Fibroblast of lung (primary cell): ENCODE results near the gene RPH3AL. TPM values are rescaled to one million over a fixed set of nuclear protein-coding genes. Genes with fewer than 3 reads are reported as not detected.

Experiments used
- DNase-seq, 2 donors: peaks; one replicate each; pipeline versions ENCODE4 v3.0.0 to v3.0.0-alpha.2; 2010; ENCODE audit warnings: low read depth in 2 of 2
- H2AFZ ChIP-seq: 2 replicates; pipeline ENCODE4 v1.5.1; 2012; ENCODE audit warnings: low read length, control low read depth, inconsistent platforms
- H3K27ac ChIP-seq: 2 replicates; pipeline ENCODE4 v1.5.1; 2011; ENCODE audit warnings: low read length, control low read depth; ENCODE audit not compliant: insufficient read depth
- H3K27me3 ChIP-seq: 2 replicates; pipeline ENCODE4 v1.5.1; 2011; ENCODE audit warnings: mild to moderate bottlenecking, low read length; ENCODE audit not compliant: control insufficient read depth, insufficient read depth
- H3K36me3 ChIP-seq: 2 replicates; pipeline ENCODE4 v1.5.1; 2011; ENCODE audit warnings: low read length; ENCODE audit not compliant: control insufficient read depth, insufficient read depth
- H3K4me1 ChIP-seq: 2 replicates; pipeline ENCODE4 v1.5.1; 2011; ENCODE audit warnings: low read length; ENCODE audit not compliant: control insufficient read depth, insufficient read depth; ENCODE audit errors: extremely low read depth
- H3K4me2 ChIP-seq: 2 replicates; pipeline ENCODE4 v1.5.1; 2011; ENCODE audit warnings: low read length, control low read depth; ENCODE audit not compliant: insufficient read depth; ENCODE audit errors: extremely low read depth
- H3K4me3 ChIP-seq, 4 experiments: fragments of 200-600 bp in 1 of 4; sonication (generic) in 1 of 4; replicated peaks in 1 of 4; 2 replicates each; pipeline ENCODE4 v1.5.1; 2011 to 2016; ENCODE audit warnings: low read length in 4 of 4, low read depth in 3 of 4, mild to moderate bottlenecking in 3 of 4, control low read depth in 2 of 4, inconsistent platforms in 1 of 4, mixed read lengths in 1 of 4; ENCODE audit not compliant: insufficient read depth in 1 of 4; ENCODE audit errors: control extremely low read depth in 1 of 4
- H3K79me2 ChIP-seq: 2 replicates; pipeline ENCODE4 v1.5.1; 2012; ENCODE audit warnings: mild to moderate bottlenecking, low read length, inconsistent platforms; ENCODE audit not compliant: control insufficient read depth, insufficient read depth
- H3K9ac ChIP-seq: 2 replicates; pipeline ENCODE4 v1.5.1; 2011; ENCODE audit warnings: mild to moderate bottlenecking, low read length, control low read depth; ENCODE audit not compliant: insufficient read depth
- H3K9me3 ChIP-seq: 2 replicates; pipeline ENCODE4 v1.5.1; 2012; ENCODE audit warnings: low read depth, low read length; ENCODE audit not compliant: control insufficient read depth, insufficient read depth
- H4K20me1 ChIP-seq: 2 replicates; pipeline ENCODE4 v1.5.1; 2011; ENCODE audit warnings: low read length; ENCODE audit not compliant: control insufficient read depth, insufficient read depth; ENCODE audit errors: extremely low read depth
- EZH2 ChIP-seq: IDR thresholded peaks from 2 replicates; pipeline ENCODE4 v1.5.1; 2012; ENCODE audit warnings: low read length, control low read depth, mild to moderate bottlenecking; ENCODE audit errors: missing control alignments
- polyA plus RNA-seq, 2 donors: library from polyadenylated mRNA; depleted of rRNA in 1 of 2; stranded (reverse) in 1 of 2; unstranded in 1 of 2; fragments of >200 nt; gene quantifications; 2 replicates each; pipeline ENCODE4 v1.2.1, GENCODE V29; 2011 to 2012; ENCODE audit warnings: missing spikeins in 1 of 2
- total RNA-seq: library from RNA; depleted of rRNA; stranded (reverse); fragments of >200 nt; gene quantifications from 2 replicates; pipeline ENCODE4 v1.2.1, GENCODE V29; 2014
- TF ChIP-seq, protein P1 (sequence below), 2 donors: IDR thresholded peaks in 1 of 2; conservative IDR thresholded peaks in 1 of 2; 1 replicate in 1 of 2; 2 replicates in 1 of 2; pipeline ENCODE4 v1.5.1; 2011 to 2012; ENCODE audit warnings: low read length in 2 of 2, control low read depth in 1 of 2, inconsistent platforms in 1 of 2, low read depth in 1 of 2, mild to moderate bottlenecking in 1 of 2

RPH3AL gene
- total and polyA plus RNA-seq, 2 donors (not counting 1 experiment from before 2014, with no cell fraction given) = 0.49 to 3.0 TPM

DNA sequence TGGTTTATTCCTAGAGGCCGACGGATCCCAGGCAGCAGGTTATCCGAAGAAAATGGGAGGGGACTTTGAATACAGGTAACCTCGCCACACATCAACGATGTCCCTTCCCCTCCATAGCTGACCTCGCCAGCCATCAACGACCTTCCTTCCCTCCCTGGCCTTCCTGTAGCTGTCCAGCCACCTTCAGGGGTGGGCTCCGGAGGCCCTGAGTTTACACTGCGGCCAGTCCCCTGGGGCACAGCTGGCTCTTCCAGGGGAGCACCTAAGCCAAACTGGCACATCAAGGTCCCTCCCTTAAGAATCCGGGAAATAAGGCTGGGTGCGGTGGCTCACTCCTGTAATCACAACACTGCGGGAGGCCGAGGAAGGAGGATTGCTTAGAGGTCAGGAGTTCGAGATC lies 10.1 kb upstream of the RPH3AL start:
- Histone ChIP-seq H3K9ac (no peak overlapping the region), H3K4me3 (no peak overlapping the region), H2AFZ (no peak overlapping the region), H3K27ac (no peak overlapping the region), H3K4me2 (no peak overlapping the region), H3K27me3 (no peaks in the 10 kb centered on the region), H3K36me3 (no peaks in the 10 kb centered on the region), H4K20me1 (no peaks in the 10 kb centered on the region), H3K4me1 (no peaks in the 10 kb centered on the region), H3K9me3 (no peaks in the 10 kb centered on the region), H3K79me2 (no peaks in the 10 kb centered on the region)
- DNase-seq = no peak
- TF ChIP-seq, protein P1, sequence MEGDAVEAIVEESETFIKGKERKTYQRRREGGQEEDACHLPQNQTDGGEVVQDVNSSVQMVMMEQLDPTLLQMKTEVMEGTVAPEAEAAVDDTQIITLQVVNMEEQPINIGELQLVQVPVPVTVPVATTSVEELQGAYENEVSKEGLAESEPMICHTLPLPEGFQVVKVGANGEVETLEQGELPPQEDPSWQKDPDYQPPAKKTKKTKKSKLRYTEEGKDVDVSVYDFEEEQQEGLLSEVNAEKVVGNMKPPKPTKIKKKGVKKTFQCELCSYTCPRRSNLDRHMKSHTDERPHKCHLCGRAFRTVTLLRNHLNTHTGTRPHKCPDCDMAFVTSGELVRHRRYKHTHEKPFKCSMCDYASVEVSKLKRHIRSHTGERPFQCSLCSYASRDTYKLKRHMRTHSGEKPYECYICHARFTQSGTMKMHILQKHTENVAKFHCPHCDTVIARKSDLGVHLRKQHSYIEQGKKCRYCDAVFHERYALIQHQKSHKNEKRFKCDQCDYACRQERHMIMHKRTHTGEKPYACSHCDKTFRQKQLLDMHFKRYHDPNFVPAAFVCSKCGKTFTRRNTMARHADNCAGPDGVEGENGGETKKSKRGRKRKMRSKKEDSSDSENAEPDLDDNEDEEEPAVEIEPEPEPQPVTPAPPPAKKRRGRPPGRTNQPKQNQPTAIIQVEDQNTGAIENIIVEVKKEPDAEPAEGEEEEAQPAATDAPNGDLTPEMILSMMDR (conservative IDR thresholded peaks at IDR 0.05 in 1 of 2, IDR thresholded peaks at IDR 0.05 in 1 of 2; ENCODE audit: low read depth in 1 of 2, low read length in 2 of 2) = no peak
- no peak for TF ChIP-seq EZH2

DNA sequence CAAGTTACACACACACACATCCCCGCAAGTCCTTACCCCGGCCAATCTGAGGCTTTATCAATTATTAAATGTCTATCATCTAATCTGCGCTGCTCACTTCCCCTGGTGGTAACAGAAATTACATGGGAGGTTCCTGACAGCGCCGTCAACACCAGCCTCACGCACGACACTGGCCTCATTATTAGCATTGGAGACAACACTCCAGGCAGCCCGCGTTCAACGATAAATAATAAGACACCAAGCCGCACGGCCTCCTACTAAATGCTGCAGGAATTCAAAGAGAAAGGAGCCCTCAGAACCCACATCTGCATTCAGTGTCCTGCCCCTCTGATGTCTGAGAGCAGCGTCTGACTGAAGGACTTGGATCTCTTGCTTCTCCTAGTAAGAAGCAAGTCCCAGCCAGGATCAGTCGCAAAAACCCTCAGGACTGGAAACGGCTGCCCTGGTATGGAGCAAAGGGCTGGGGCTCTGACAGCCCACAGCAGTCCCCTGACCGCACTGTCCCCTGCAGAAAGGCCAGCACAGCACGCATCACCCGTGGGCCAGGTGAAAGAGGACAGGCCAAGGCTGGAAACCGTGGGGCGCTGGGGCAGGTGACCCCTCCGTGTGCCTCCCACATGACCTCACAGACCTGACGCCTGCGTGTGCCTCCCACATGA lies 7.6 kb upstream of the RPH3AL start:
- Histone ChIP-seq H3K4me2 (no peak overlapping the region), H3K27me3 (no peaks in the 10 kb centered on the region), H4K20me1 (no peaks in the 10 kb centered on the region), H3K27ac (no peak overlapping the region), H3K4me1 (no peaks in the 10 kb centered on the region), H3K79me2 (no peaks in the 10 kb centered on the region), H3K4me3 (no peak overlapping the region), H2AFZ (no peak overlapping the region), H3K36me3 (no peaks in the 10 kb centered on the region), H3K9me3 (no peaks in the 10 kb centered on the region), H3K9ac (no peak overlapping the region)
- TF ChIP-seq, protein P1 (conservative IDR thresholded peaks at IDR 0.05 in 1 of 2, IDR thresholded peaks at IDR 0.05 in 1 of 2; ENCODE audit: low read depth in 1 of 2, low read length in 2 of 2) = no peak
- TF ChIP-seq EZH2 = no peak
- DNase-seq = no peak

DNA sequence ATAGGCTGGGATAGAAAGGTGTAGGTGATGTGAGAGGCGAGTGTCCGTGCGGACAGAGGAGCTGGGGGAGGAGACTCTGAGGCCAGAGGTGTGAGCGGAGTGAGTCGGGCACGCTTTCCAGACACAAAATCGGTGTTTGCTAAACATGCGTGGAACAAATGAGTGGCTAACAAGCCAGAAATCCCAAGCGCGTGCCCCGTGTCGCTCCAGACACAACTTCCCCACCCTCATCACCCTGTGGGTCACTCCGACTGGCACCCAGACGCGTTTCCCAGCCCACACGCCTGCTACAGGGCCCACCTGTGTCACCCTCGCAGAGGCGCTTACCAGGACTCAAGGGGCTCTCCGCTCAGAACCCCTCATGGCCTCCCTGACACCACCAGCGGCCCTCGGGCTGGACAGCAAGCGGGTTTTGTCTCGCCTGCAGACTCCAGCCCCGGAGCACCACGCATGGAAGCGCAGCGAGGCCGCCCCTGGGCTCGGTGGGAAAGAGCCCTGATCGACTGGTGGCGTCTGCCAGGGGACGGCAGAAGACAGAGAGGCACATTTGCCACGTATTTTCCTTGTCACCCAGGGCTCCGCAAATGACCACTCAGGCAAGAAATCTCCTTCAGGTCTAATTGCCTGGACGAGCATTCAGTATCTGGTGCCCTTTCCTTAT lies 6.0 kb upstream of the RPH3AL start:
- TF ChIP-seq, protein P1 (conservative IDR thresholded peaks at IDR 0.05 in 1 of 2, IDR thresholded peaks at IDR 0.05 in 1 of 2; ENCODE audit: low read depth in 1 of 2, low read length in 2 of 2) = no peak
- no peak for TF ChIP-seq EZH2

More for the DNA sequence above, 6.0 kb upstream of the RPH3AL start:
- no peaks in the 10 kb centered on the region for H3K27me3 ChIP-seq
- no peak overlapping the region for H3K4me3 ChIP-seq
- no peak overlapping the region for H3K27ac ChIP-seq
- H3K9ac ChIP-seq = no peak overlapping the region
- H3K36me3 ChIP-seq = no peaks in the 10 kb centered on the region
- no peaks in the 10 kb centered on the region for H3K9me3 ChIP-seq
- H3K79me2 ChIP-seq = no peaks in the 10 kb centered on the region
- no peak for DNase-seq
- H2AFZ ChIP-seq = no peak overlapping the region
- no peak overlapping the region for H3K4me2 ChIP-seq
- no peaks in the 10 kb centered on the region for H3K4me1 ChIP-seq
- no peaks in the 10 kb centered on the region for H4K20me1 ChIP-seq
